A673 (cell line): Measurements from ENCODE around the gene GALNT14. TPM values are rescaled to one million over a fixed set of nuclear protein-coding genes. Genes with fewer than 3 reads are reported as not detected.

Experiments
- BruUV-seq: library from RNA; stranded (reverse); fragments of 400-500 nt; replicated peaks from 2 replicates; lab custom pipeline; 2021; lab: Mats Ljungman, UMichigan
- CTCF ChIA-PET: fragments of 300-600 bp; sonication (Branson Sonifier 250); formaldehyde crosslinking; loops from one replicate; lab custom pipeline; 2022; ENCODE audit warnings: antibody characterized with exemption; lab: Charles Lee
- POLR2A ChIA-PET: fragments of 300-600 bp; sonication (Branson Sonifier 250); formaldehyde crosslinking; loops from one replicate; lab custom pipeline; 2022; ENCODE audit warnings: antibody characterized with exemption; ENCODE audit not compliant: low non-redundant PET; lab: Charles Lee
- DNase-seq: peaks from one replicate; pipeline ENCODE4 v3.0.0-alpha.2; 2015; ENCODE audit warnings: low spot score
- H3K27ac ChIP-seq: fragments of 200-600 bp; sonication (generic); 2 replicates; pipeline ENCODE4 v1.5.1; 2016; ENCODE audit warnings: mixed run types, low read depth, mild to moderate bottlenecking, mixed read lengths, antibody characterized with exemption, low read length; ENCODE audit not compliant: poor library complexity, severe bottlenecking
- H3K27me3 ChIP-seq: fragments of 200-600 bp; sonication (generic); replicated peaks from 2 replicates; pipeline ENCODE4 v1.6.1; 2017; ENCODE audit warnings: mixed run types, low read depth, mild to moderate bottlenecking, mixed read lengths, antibody characterized with exemption, low read length; ENCODE audit not compliant: insufficient read depth, poor library complexity
- H3K36me3 ChIP-seq: fragments of 200-600 bp; sonication (generic); 2 replicates; pipeline ENCODE4 v1.6.1; 2016; ENCODE audit warnings: mixed run types, mild to moderate bottlenecking, mixed read lengths, antibody characterized with exemption, low read length; ENCODE audit not compliant: insufficient read depth, poor library complexity, severe bottlenecking
- H3K4me1 ChIP-seq: fragments of 200-600 bp; sonication (generic); 2 replicates; pipeline ENCODE4 v1.6.1; 2017; ENCODE audit warnings: mixed run types, mild to moderate bottlenecking, mixed read lengths, antibody characterized with exemption, low read length; ENCODE audit not compliant: insufficient read depth, poor library complexity, severe bottlenecking
- H3K4me3 ChIP-seq: fragments of 200-600 bp; sonication (generic); 2 replicates; pipeline ENCODE4 v1.5.1; 2016; ENCODE audit warnings: low read depth, mixed run types, mild to moderate bottlenecking, mixed read lengths, low read length; ENCODE audit not compliant: poor library complexity, severe bottlenecking
- H3K9me3 ChIP-seq: fragments of 200-600 bp; sonication (generic); 2 replicates; pipeline ENCODE4 v1.6.1; 2016; ENCODE audit warnings: mixed run types, low read depth, mild to moderate bottlenecking, mixed read lengths, antibody characterized with exemption, low read length; ENCODE audit not compliant: poor library complexity, severe bottlenecking
- CTCF ChIP-seq: fragments of 300-800, 200-600 bp; sonication (generic); conservative IDR thresholded peaks from 2 replicates; pipeline ENCODE4 v1.5.1; 2017; ENCODE audit warnings: low read depth, mild to moderate bottlenecking, antibody characterized with exemption, low read length, moderate library complexity, mixed read lengths
- EZH2 ChIP-seq: fragments of 200-600 bp; sonication (generic); IDR thresholded peaks from 2 replicates; pipeline ENCODE4 v1.6.1; 2017; ENCODE audit warnings: borderline replicate concordance, low read depth, mild to moderate bottlenecking, mixed read lengths, antibody characterized with exemption, low read length; ENCODE audit not compliant: poor library complexity, severe bottlenecking
- intact Hi-C: fragments of 100-400 bp; cut with micrococcal nuclease; formaldehyde crosslinking; loops from one replicate; pipeline ENCODE4 v1.10.0; 2022; ENCODE audit not compliant: unreplicated experiment
- total RNA-seq: library from RNA; stranded (reverse); gene quantifications from 2 replicates; pipeline ENCODE4 v1.2.3, GENCODE V29; 2021

Gene GALNT14
- total RNA-seq, 1 experiment from 2014 or later, result 9.7 TPM

DNA sequence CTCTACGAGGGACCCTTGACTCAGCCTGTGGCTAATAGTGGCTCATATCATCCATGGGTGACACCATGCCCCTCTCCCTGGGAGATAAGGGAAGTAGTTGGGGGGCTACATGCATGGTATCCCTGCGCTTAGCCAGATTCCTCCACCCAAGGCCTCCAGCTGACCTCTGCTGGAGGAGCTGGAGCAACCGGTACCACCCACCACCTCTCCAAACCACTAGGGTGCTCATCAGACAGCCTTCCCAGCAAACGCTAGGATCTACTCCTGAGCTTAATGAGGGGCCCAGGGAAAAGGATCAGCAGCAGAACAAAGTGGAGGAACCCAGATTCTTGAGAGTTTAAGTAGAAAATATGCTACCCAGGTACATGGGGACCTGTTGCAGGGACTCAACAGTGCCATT is 255.1 kb downstream of the GALNT14 start:
- no TSS peak for BruUV-seq

GRCh38 chr2:30880516-30880915 is 257.7 kb downstream of the GALNT14 start:
- ChIA-PET CTCF (no interaction called here), POLR2A (no interaction called here)
- no peaks in the 10 kb centered on the region for H3K36me3 ChIP-seq
- H3K27ac ChIP-seq, result no peak overlapping the region
- H3K27me3 ChIP-seq, result peaks cover 14% of the 10 kb centered on the region
- H3K9me3 ChIP-seq, result no peaks in the 10 kb centered on the region
- TF ChIP-seq CTCF (no peak), EZH2 (no peak)
- no peak overlapping the region for H3K4me3 ChIP-seq
- BruUV-seq, result no TSS peak
- intact Hi-C loops, result no loop called here
- DNase-seq, result no peak
- H3K4me1 ChIP-seq, result no peaks in the 10 kb centered on the region

More for the DNA sequence above, 255.1 kb downstream of the GALNT14 start:
- Histone ChIP-seq H3K27ac (no peak overlapping the region), H3K9me3 (no peaks in the 10 kb centered on the region), H3K4me3 (no peak overlapping the region), H3K27me3 (peaks cover 3% of the 10 kb centered on the region), H3K4me1 (no peaks in the 10 kb centered on the region), H3K36me3 (no peaks in the 10 kb centered on the region)
- TF ChIP-seq CTCF (no peak), EZH2 (no peak)
- intact Hi-C loops, result no loop called here
- POLR2A ChIA-PET, result no interaction called here
- CTCF ChIA-PET, result no interaction called here
- DNase-seq, result no peak

DNA sequence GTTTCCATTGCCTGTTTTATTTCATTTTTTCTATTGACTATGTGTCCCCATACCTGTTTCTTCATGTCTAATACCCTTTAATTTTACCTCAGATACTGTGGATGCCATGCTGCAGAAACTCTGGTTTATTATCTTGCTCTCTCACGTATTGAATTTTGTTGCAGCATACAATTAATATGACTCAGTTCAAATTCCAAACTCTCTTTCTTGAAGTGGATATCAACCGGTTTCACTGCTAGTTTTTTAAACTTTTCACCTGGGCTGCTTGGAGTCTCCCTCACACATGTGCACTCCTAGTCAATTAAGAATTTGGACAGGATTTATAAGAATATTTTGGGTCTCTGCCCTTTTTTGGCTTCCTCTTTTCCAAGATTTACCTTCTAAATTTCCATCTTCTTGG is 260.4 kb downstream of the GALNT14 start:
- BruUV-seq, result no TSS peak
- H3K27me3 ChIP-seq, result peaks cover 14% of the 10 kb centered on the region
- H3K36me3 ChIP-seq, result no peaks in the 10 kb centered on the region
- TF ChIP-seq EZH2 (no peak), CTCF (no peak)
- CTCF ChIA-PET, result no interaction called here
- intact Hi-C loops, result no loop called here
- H3K9me3 ChIP-seq, result no peaks in the 10 kb centered on the region
- DNase-seq, result no peak
- POLR2A ChIA-PET, result no interaction called here
- no peak overlapping the region for H3K4me3 ChIP-seq
- no peak overlapping the region for H3K27ac ChIP-seq
- H3K4me1 ChIP-seq, result no peaks in the 10 kb centered on the region
